DOHH2 (cell line): Measurements from ENCODE around the gene ZMYM2.

Experiments
- H3F3A ChIP-seq: fragments of 200-600 bp; sonication (generic), shearing (Covaris generic); 2 replicates; pipeline ENCODE4 v1.6.0; 2016; ENCODE audit warnings: antibody characterized with exemption, mild to moderate bottlenecking; ENCODE audit not compliant: control insufficient read depth, insufficient read depth
- H3K27ac ChIP-seq: fragments of 200-600 bp; sonication (generic); 2 replicates; pipeline ENCODE4 v1.5.1; 2014; ENCODE audit warnings: low read depth, mild to moderate bottlenecking, low read length, moderate library complexity
- H3K27me3 ChIP-seq: fragments of 200-600 bp; sonication (generic); 2 replicates; pipeline ENCODE4 v1.6.1; 2014; ENCODE audit warnings: mild to moderate bottlenecking, low read length, mixed read lengths; ENCODE audit not compliant: control insufficient read depth
- H3K36me3 ChIP-seq: fragments of 200-600 bp; sonication (generic); 2 replicates; pipeline ENCODE4 v1.6.1; 2014; ENCODE audit warnings: mild to moderate bottlenecking, low read length, moderate library complexity, mixed read lengths; ENCODE audit not compliant: control insufficient read depth
- H3K4me1 ChIP-seq: fragments of 200-600 bp; sonication (generic); 2 replicates; pipeline ENCODE4 v1.6.1; 2014; ENCODE audit warnings: mild to moderate bottlenecking, low read length, mixed read lengths; ENCODE audit not compliant: control insufficient read depth
- H3K4me2 ChIP-seq: fragments of 200-600 bp; sonication (generic); 2 replicates; pipeline ENCODE4 v1.6.0; 2014; ENCODE audit warnings: mild to moderate bottlenecking, low read length, moderate library complexity
- H3K4me3 ChIP-seq: fragments of 200-600 bp; sonication (generic); 2 replicates; pipeline ENCODE4 v1.5.1; 2014; ENCODE audit warnings: mild to moderate bottlenecking, low read length, mixed read lengths
- H3K79me2 ChIP-seq: fragments of 200-600 bp; sonication (generic); 2 replicates; pipeline ENCODE4 v1.6.1; 2014; ENCODE audit warnings: mild to moderate bottlenecking, low read length, mixed read lengths; ENCODE audit not compliant: control insufficient read depth
- H3K9me2 ChIP-seq: fragments of 200-600 bp; sonication (generic); replicated peaks from 2 replicates; pipeline ENCODE4 v1.6.1; 2014; ENCODE audit warnings: mild to moderate bottlenecking, low read length, mixed read lengths; ENCODE audit not compliant: control insufficient read depth
- H3K9me3 ChIP-seq: fragments of 200-600 bp; sonication (generic); 2 replicates; pipeline ENCODE4 v1.6.1; 2014; ENCODE audit warnings: antibody characterized with exemption, low read length, mixed read lengths; ENCODE audit not compliant: control insufficient read depth, insufficient read depth
- H4K20me1 ChIP-seq: fragments of 200-600 bp; sonication (generic); 2 replicates; pipeline ENCODE4 v1.6.0; 2014; ENCODE audit warnings: low read depth, mild to moderate bottlenecking, antibody characterized with exemption, low read length, moderate library complexity; ENCODE audit not compliant: control insufficient read depth, insufficient read depth
- EZH2phosphoT487 ChIP-seq: fragments of 200-600 bp; sonication (generic); IDR thresholded peaks from 2 replicates; pipeline ENCODE4 v1.6.1; 2017; ENCODE audit warnings: borderline replicate concordance, mild to moderate bottlenecking, antibody characterized with exemption, low read length, moderate library complexity, mixed read lengths
- TF ChIP-seq, protein P1 (sequence below): fragments of 200-600 bp; sonication (generic); IDR thresholded peaks from one replicate; pipeline ENCODE4 v1.5.1; 2014; ENCODE audit warnings: antibody characterized with exemption, mild to moderate bottlenecking, low read depth, low read length; ENCODE audit not compliant: poor library complexity, severe bottlenecking

Gene ZMYM2

DNA sequence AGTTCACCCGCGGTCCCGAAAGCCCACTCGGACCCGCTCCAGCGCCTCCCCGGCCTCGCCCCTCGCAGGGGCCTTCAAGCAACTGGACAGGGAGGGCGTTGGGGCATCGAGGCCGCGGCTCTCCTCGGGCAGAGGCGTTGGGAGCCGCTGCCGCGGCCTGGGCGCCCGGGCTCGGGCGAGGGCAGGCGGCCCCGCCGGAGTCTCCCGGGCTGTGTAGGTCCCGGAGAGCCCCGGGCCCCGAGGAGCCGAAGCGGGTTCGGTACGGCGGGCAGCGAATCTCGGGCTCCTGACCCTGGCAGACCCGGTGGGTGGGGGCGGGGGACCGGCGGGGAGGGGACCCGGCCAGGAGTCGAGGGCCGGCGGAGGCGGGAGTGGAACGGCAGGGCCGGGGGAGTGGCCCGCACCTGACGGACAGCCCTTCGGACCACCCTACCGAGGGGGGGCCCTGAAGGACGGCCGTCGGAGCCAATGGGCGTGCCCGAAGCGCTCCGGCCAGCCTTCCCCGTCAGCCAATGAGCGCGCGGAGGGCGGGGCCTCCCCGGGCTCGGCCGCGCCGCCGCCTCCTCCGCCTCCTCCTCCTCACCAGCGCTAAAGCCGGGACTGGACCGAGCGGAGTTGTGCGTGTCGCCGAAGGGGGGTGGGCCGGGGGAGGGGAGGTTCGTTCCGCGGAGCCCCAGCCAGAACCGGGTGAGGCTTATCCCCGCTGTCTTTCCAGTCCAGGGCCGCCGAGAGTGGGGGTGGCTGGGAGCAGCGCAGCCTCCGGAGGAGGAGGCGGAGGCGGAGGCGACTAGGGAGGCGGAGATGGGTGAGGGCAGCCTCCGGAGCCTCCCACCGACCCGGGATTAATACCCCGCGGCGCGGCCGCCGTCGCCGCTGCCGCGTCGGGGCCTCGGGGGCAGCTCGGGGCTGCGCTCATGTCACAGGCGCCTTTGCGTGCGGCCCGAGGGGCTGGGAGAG is at the start of gene ZMYM2:
ZMYM2 (plus strand) TSS at position 573 of the 957 bp plus-strand sequence. CDS start 34,346 bp downstream, outside the sequence.
- H3K9me2 ChIP-seq = no peaks in the 10 kb centered on the region
- H3K27me3 ChIP-seq = peaks cover 8% of the 10 kb centered on the region
- peak within 1 kb of the TSS; percentile 73 for H3K27ac ChIP-seq
- peaks cover 32% of the 10 kb centered on the region for H3K36me3 ChIP-seq
- peak within 1 kb of the TSS; percentile 98 for H3K4me3 ChIP-seq
- peaks cover 39% of the 10 kb centered on the region for H3K79me2 ChIP-seq
- TF ChIP-seq, protein P1, sequence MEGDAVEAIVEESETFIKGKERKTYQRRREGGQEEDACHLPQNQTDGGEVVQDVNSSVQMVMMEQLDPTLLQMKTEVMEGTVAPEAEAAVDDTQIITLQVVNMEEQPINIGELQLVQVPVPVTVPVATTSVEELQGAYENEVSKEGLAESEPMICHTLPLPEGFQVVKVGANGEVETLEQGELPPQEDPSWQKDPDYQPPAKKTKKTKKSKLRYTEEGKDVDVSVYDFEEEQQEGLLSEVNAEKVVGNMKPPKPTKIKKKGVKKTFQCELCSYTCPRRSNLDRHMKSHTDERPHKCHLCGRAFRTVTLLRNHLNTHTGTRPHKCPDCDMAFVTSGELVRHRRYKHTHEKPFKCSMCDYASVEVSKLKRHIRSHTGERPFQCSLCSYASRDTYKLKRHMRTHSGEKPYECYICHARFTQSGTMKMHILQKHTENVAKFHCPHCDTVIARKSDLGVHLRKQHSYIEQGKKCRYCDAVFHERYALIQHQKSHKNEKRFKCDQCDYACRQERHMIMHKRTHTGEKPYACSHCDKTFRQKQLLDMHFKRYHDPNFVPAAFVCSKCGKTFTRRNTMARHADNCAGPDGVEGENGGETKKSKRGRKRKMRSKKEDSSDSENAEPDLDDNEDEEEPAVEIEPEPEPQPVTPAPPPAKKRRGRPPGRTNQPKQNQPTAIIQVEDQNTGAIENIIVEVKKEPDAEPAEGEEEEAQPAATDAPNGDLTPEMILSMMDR = no peak
- TF ChIP-seq EZH2phosphoT487 = no peak
- peaks cover 9% of the 10 kb centered on the region; the same call in 1 of the 2 replicates for H4K20me1 ChIP-seq
- H3K4me1 ChIP-seq = peaks cover 37% of the 10 kb centered on the region
- H3K4me2 ChIP-seq = peak within 1 kb of the TSS; percentile 83
- H3F3A ChIP-seq = peaks cover 8% of the 10 kb centered on the region; the same call in 1 of the 2 replicates
- no peaks in the 10 kb centered on the region for H3K9me3 ChIP-seq

DNA sequence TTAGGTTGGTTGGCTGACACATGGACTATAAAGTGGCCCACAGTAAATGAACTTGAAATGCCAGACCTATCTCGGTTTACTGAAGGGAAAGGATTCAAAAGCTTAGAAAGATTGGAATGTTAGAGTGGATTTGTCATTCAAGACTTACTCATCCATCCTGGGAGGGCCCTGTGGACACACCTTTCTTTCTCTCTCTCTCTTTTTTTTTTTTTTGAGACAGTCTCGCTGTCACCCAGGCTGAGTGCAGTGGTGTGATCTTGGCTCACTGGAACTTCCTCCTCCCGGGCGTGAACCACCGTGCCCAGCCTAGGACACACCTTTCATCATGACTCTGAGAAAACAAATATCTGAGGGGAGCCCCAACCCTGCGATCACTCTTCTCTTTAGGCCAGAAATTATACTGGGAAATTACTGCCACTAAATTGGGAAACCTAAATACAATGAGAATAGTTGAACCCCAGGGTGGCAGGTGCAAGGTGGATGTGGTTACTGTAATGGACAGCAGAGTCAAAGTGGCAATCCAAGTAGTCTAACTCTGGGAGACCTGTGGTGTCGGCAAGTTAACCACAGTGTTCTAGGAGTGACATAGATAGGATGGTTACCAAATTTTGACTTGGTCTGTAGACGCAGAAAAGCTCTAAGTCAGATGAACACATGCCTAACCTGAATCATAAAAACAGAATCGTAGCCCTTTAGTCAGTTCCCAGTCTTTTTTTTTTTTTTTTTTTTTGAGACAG is 48.0 kb upstream of the ZMYM2 start:
- Histone ChIP-seq H3K27me3 (peaks cover 5% of the 10 kb centered on the region; the same call in 1 of the 2 replicates), H3K9me2 (no peaks in the 10 kb centered on the region), H3F3A (no peaks in the 10 kb centered on the region), H3K27ac (no peak overlapping the region), H3K9me3 (no peaks in the 10 kb centered on the region), H3K4me2 (no peak overlapping the region), H3K4me3 (no peak overlapping the region), H3K4me1 (no peaks in the 10 kb centered on the region), H3K79me2 (no peaks in the 10 kb centered on the region), H4K20me1 (no peaks in the 10 kb centered on the region), H3K36me3 (no peaks in the 10 kb centered on the region)
- TF ChIP-seq EZH2phosphoT487 = no peak
- TF ChIP-seq, protein P1 = no peak

DNA sequence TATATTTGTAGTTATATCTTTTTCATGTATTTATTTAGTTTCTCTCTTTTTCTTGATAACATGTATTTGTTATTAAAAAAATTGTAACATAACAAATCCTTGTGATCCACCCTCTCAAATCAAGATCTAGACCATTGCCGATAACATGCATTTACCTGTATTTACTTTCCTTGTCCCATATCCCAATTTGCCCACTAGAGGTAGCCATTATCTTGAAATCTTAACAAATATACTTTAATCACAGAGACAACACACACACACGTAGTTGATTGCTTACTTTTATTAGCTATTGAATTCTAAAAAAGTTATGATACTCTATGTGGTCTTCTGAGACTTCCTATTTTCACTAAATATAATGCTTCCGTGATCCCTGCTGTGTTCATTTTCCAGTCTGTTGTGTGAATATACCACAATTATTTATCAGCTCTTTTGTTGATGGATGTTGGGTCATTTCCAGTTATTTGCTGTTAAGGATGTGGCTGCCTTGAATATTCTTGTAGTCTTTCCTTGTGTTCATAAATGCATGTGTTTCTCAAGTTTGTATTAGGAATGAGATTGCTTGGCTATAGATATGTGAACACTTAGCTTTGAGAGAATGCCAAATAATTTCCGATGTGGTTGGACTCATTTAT is 31.3 kb upstream of the ZMYM2 start:
- no peaks in the 10 kb centered on the region for H3K79me2 ChIP-seq
- TF ChIP-seq EZH2phosphoT487 = no peak
- TF ChIP-seq, protein P1 = peak; percentile 37
- no peaks in the 10 kb centered on the region for H3K4me1 ChIP-seq
- no peaks in the 10 kb centered on the region for H4K20me1 ChIP-seq
- H3K9me3 ChIP-seq = no peaks in the 10 kb centered on the region
- no peaks in the 10 kb centered on the region for H3K27me3 ChIP-seq
- no peaks in the 10 kb centered on the region for H3K36me3 ChIP-seq
- H3K27ac ChIP-seq = no peak overlapping the region
- no peak overlapping the region for H3K4me3 ChIP-seq
- no peaks in the 10 kb centered on the region for H3K9me2 ChIP-seq
- no peak overlapping the region for H3K4me2 ChIP-seq
- no peaks in the 10 kb centered on the region for H3F3A ChIP-seq
